C4-2B (cell line): Measurements from ENCODE around the gene HSPG2.

Source experiments
- CTCF ChIP-seq: fragments of 450-650 bp; conservative IDR thresholded peaks from 2 replicates; pipeline ENCODE4 v1.5.1; 2017; ENCODE audit warnings: mild to moderate bottlenecking
- ZFX ChIP-seq: fragments of 450-650 bp; IDR thresholded peaks from 2 replicates; pipeline ENCODE4 v1.6.1; 2017

- TF ChIP-seq CTCF (no peak), ZFX (no peak)
Measured at GRCh38 chr1:21834094-21834493, 103.0 kb downstream of the HSPG2 start.
